ENCODE results near the gene NR0B2.

DNA sequence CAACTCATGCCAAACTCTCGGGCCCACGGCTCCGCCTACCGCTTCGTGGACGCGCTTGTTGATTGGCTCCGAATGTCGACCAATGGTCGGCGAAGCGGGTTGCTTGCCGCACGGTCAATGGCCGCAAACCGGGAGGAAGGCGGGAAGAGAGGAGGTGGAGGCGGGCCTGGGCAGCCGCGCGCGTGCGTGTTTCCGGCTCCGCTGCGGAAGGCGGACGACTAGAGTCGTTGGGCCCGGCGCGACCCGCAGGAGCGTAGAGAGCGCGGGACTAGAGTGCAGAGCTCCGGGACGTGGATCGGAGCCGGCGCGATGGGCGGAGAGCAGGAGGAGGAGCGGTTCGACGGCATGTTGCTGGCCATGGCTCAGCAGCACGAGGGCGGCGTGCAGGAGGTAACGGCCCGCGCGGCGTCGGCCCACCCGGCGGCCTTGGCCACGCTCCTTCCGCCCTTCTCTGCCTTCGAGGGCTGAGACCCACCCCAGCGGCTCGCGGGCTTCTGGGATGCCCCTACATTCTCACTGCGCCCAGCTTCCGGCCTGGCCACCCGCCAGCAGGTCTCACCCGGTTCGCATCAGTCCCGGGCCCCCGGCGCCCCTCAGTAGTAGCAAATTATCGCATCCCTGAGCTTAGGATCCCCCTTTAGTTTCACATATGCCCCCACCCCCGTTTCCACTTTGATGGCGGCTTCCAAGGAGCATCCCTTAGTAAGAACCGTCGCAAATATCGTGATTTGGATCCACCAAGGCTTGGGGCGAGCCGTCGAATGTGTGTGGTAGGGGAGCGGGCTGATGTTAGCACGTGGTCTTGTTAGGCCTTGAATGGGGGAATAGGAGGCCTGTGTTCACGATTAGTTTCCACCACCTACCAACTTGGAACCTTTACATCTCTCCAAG lies 8.0 kb upstream of the NR0B2 start, which contains the start of gene NUDC:
- TF ChIP-seq, protein P1, sequence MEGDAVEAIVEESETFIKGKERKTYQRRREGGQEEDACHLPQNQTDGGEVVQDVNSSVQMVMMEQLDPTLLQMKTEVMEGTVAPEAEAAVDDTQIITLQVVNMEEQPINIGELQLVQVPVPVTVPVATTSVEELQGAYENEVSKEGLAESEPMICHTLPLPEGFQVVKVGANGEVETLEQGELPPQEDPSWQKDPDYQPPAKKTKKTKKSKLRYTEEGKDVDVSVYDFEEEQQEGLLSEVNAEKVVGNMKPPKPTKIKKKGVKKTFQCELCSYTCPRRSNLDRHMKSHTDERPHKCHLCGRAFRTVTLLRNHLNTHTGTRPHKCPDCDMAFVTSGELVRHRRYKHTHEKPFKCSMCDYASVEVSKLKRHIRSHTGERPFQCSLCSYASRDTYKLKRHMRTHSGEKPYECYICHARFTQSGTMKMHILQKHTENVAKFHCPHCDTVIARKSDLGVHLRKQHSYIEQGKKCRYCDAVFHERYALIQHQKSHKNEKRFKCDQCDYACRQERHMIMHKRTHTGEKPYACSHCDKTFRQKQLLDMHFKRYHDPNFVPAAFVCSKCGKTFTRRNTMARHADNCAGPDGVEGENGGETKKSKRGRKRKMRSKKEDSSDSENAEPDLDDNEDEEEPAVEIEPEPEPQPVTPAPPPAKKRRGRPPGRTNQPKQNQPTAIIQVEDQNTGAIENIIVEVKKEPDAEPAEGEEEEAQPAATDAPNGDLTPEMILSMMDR (IDR thresholded peaks at IDR 0.05; ENCODE audit: poor library complexity, severe bottlenecking) = no peak
- TF ChIP-seq MXI1 (conservative IDR thresholded peaks at IDR 0.05; ENCODE audit: poor library complexity, severe bottlenecking) (peak; percentile 96), POLR2AphosphoS5 (IDR thresholded peaks at IDR 0.05) (peak; percentile 97), RAD21 (conservative IDR thresholded peaks at IDR 0.05) (no peak), EZH2 (IDR thresholded peaks at IDR 0.05; ENCODE audit: borderline replicate concordance, insufficient read depth, low read length, poor library complexity, severe bottlenecking) (no peak)
- TF ChIP-seq, protein P2, sequence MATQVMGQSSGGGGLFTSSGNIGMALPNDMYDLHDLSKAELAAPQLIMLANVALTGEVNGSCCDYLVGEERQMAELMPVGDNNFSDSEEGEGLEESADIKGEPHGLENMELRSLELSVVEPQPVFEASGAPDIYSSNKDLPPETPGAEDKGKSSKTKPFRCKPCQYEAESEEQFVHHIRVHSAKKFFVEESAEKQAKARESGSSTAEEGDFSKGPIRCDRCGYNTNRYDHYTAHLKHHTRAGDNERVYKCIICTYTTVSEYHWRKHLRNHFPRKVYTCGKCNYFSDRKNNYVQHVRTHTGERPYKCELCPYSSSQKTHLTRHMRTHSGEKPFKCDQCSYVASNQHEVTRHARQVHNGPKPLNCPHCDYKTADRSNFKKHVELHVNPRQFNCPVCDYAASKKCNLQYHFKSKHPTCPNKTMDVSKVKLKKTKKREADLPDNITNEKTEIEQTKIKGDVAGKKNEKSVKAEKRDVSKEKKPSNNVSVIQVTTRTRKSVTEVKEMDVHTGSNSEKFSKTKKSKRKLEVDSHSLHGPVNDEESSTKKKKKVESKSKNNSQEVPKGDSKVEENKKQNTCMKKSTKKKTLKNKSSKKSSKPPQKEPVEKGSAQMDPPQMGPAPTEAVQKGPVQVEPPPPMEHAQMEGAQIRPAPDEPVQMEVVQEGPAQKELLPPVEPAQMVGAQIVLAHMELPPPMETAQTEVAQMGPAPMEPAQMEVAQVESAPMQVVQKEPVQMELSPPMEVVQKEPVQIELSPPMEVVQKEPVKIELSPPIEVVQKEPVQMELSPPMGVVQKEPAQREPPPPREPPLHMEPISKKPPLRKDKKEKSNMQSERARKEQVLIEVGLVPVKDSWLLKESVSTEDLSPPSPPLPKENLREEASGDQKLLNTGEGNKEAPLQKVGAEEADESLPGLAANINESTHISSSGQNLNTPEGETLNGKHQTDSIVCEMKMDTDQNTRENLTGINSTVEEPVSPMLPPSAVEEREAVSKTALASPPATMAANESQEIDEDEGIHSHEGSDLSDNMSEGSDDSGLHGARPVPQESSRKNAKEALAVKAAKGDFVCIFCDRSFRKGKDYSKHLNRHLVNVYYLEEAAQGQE (IDR thresholded peaks at IDR 0.05; ENCODE audit: borderline replicate concordance) = peak; percentile 74
